ENCODE results near the gene GFRA3.

Gene GFRA3

GRCh38 chr5:138305797-138306196 lies 31.4 kb upstream of the GFRA3 start:
- Histone ChIP-seq H3K9me3 (ENCODE audit: insufficient read depth, low read depth, low read length) (no peaks in the 10 kb centered on the region), H3K23ac (ENCODE audit: low read length) (no peak overlapping the region), H2BK5ac (ENCODE audit: low read depth, low read length, poor library complexity) (no peak overlapping the region), H2AFZ (ENCODE audit: insufficient read depth, low read length, poor library complexity) (no peak overlapping the region), H3K4ac (ENCODE audit: low read depth, low read length) (no peak overlapping the region), H3K79me2 (ENCODE audit: control insufficient read depth, insufficient read depth, low read length, poor library complexity) (no peaks in the 10 kb centered on the region), H2AK5ac (ENCODE audit: low read length) (no peak overlapping the region), H3K4me2 (ENCODE audit: low read length) (no peak overlapping the region), H2BK120ac (ENCODE audit: insufficient read depth, low read length, poor library complexity) (no peak overlapping the region), H4K91ac (ENCODE audit: low read depth, low read length) (no peak overlapping the region), H2BK12ac (ENCODE audit: low read length) (no peak overlapping the region), H3K79me1 (ENCODE audit: low read length) (no peaks in the 10 kb centered on the region), H3K14ac (ENCODE audit: low read length) (no peak overlapping the region), H4K12ac (ENCODE audit: low read depth, low read length) (no peak overlapping the region), H3K4me3 (ENCODE audit: low read depth, low read length) (no peak overlapping the region), H3K4me1 (ENCODE audit: control insufficient read depth in 1 of 2, insufficient read depth in 2 of 2, low read length in 2 of 2) (no peaks in the 10 kb centered on the region), H3K9ac (ENCODE audit: low read length) (no peak overlapping the region), H3K36me3 (ENCODE audit: control insufficient read depth in 1 of 2, insufficient read depth in 2 of 2, low read length in 2 of 2) (no peaks in the 10 kb centered on the region), H4K8ac (ENCODE audit: low read depth, low read length) (no peak overlapping the region), H3K27ac (ENCODE audit: low read depth, low read length) (no peak overlapping the region), H3K27me3 (ENCODE audit: insufficient read depth, low read length) (no peaks in the 10 kb centered on the region), H3K18ac (ENCODE audit: low read length) (no peak overlapping the region)
- DNase-seq, result no peak
- WGBS (ENCODE audit: extremely low coverage, insufficient coverage, insufficient read length), result no CpG with 5 or more reads among the region's 1 CpG

- H3K36me3 ChIP-seq (ENCODE audit: control insufficient read depth in 1 of 2, insufficient read depth in 2 of 2, low read length in 2 of 2), result peaks cover 0 to 1% of the 10 kb centered on the region in 2 experiments
- H4K12ac ChIP-seq (ENCODE audit: low read depth, low read length), result no peak overlapping the region
- no peak overlapping the region for H3K23ac ChIP-seq (ENCODE audit: low read length)
- H2BK5ac ChIP-seq (ENCODE audit: low read depth, low read length, poor library complexity), result no peak overlapping the region
- peak; percentile 20 to 67 for DNase-seq
- H3K9ac ChIP-seq (ENCODE audit: low read length), result no peak overlapping the region
- no peak overlapping the region for H4K8ac ChIP-seq (ENCODE audit: low read depth, low read length)
- H2BK120ac ChIP-seq (ENCODE audit: insufficient read depth, low read length, poor library complexity), result no peak overlapping the region
- no peaks in the 10 kb centered on the region for H3K9me3 ChIP-seq (ENCODE audit: insufficient read depth, low read depth, low read length)
- H3K14ac ChIP-seq (ENCODE audit: low read length), result no peak overlapping the region
- H2BK12ac ChIP-seq (ENCODE audit: low read length), result no peak overlapping the region
- no peaks in the 10 kb centered on the region for H3K79me1 ChIP-seq (ENCODE audit: low read length)
- H3K79me2 ChIP-seq (ENCODE audit: control insufficient read depth, insufficient read depth, low read length, poor library complexity), result no peaks in the 10 kb centered on the region
- H4K91ac ChIP-seq (ENCODE audit: low read depth, low read length), result no peak overlapping the region
- H3K27me3 ChIP-seq (ENCODE audit: insufficient read depth, low read length), result no peaks in the 10 kb centered on the region
- no peak overlapping the region for H3K4me3 ChIP-seq (ENCODE audit: low read depth, low read length)
- no peak overlapping the region for H2AFZ ChIP-seq (ENCODE audit: insufficient read depth, low read length, poor library complexity)
- no peak overlapping the region for H3K27ac ChIP-seq (ENCODE audit: low read depth, low read length)
- H3K4me2 ChIP-seq (ENCODE audit: low read length), result no peak overlapping the region
- no CpG with 5 or more reads among the region's 6 CpGs for WGBS (ENCODE audit: extremely low coverage, insufficient coverage, insufficient read length)
- no peak overlapping the region for H2AK5ac ChIP-seq (ENCODE audit: low read length)
- H3K18ac ChIP-seq (ENCODE audit: low read length), result no peak overlapping the region
- H3K4ac ChIP-seq (ENCODE audit: low read depth, low read length), result no peak overlapping the region
- no peaks in the 10 kb centered on the region for H3K4me1 ChIP-seq (ENCODE audit: control insufficient read depth in 1 of 2, insufficient read depth in 2 of 2, low read length in 2 of 2)
Measured at GRCh38 chr5:138303372-138303771, 29.0 kb upstream of the GFRA3 start.

- H3K36me3 ChIP-seq (ENCODE audit: control insufficient read depth in 1 of 2, insufficient read depth in 2 of 2, low read length in 2 of 2), result peaks cover 4 to 6% of the 10 kb centered on the region in 2 experiments
- H2AFZ ChIP-seq (ENCODE audit: insufficient read depth, low read length, poor library complexity), result no peak overlapping the region
- no peak overlapping the region for H2BK12ac ChIP-seq (ENCODE audit: low read length)
- H3K9ac ChIP-seq (ENCODE audit: low read length), result no peak overlapping the region
- no peak overlapping the region for H4K8ac ChIP-seq (ENCODE audit: low read depth, low read length)
- no peak overlapping the region for H2AK5ac ChIP-seq (ENCODE audit: low read length)
- DNase-seq, result no peak
- H3K9me3 ChIP-seq (ENCODE audit: insufficient read depth, low read depth, low read length), result no peaks in the 10 kb centered on the region
- no peak overlapping the region for H3K4ac ChIP-seq (ENCODE audit: low read depth, low read length)
- no peaks in the 10 kb centered on the region for H3K27me3 ChIP-seq (ENCODE audit: insufficient read depth, low read length)
- no peak overlapping the region for H4K12ac ChIP-seq (ENCODE audit: low read depth, low read length)
- H2BK120ac ChIP-seq (ENCODE audit: insufficient read depth, low read length, poor library complexity), result no peak overlapping the region
- WGBS (ENCODE audit: extremely low coverage, insufficient coverage, insufficient read length), result no CpG with 5 or more reads among the region's 3 CpGs
- no peak overlapping the region for H3K4me3 ChIP-seq (ENCODE audit: low read depth, low read length)
- no peak overlapping the region for H3K27ac ChIP-seq (ENCODE audit: low read depth, low read length)
- no peak overlapping the region for H3K18ac ChIP-seq (ENCODE audit: low read length)
- no peaks in the 10 kb centered on the region for H3K79me1 ChIP-seq (ENCODE audit: low read length)
- H3K4me1 ChIP-seq (ENCODE audit: control insufficient read depth in 1 of 2, insufficient read depth in 2 of 2, low read length in 2 of 2), result no peaks in the 10 kb centered on the region
- H3K4me2 ChIP-seq (ENCODE audit: low read length), result no peak overlapping the region
- H3K23ac ChIP-seq (ENCODE audit: low read length), result no peak overlapping the region
- no peaks in the 10 kb centered on the region for H3K79me2 ChIP-seq (ENCODE audit: control insufficient read depth, insufficient read depth, low read length, poor library complexity)
- H2BK5ac ChIP-seq (ENCODE audit: low read depth, low read length, poor library complexity), result no peak overlapping the region
- no peak overlapping the region for H3K14ac ChIP-seq (ENCODE audit: low read length)
- H4K91ac ChIP-seq (ENCODE audit: low read depth, low read length), result no peak overlapping the region
Measured at GRCh38 chr5:138289296-138289695, 14.9 kb upstream of the GFRA3 start.

GRCh38 chr5:138287246-138287645 lies 12.8 kb upstream of the GFRA3 start:
- H3K36me3 ChIP-seq (ENCODE audit: control insufficient read depth in 1 of 2, insufficient read depth in 2 of 2, low read length in 2 of 2), result peaks cover 4 to 9% of the 10 kb centered on the region in 2 experiments
- WGBS (ENCODE audit: extremely low coverage, insufficient coverage, insufficient read length), result no CpG with 5 or more reads among the region's 1 CpG
- H3K79me2 ChIP-seq (ENCODE audit: control insufficient read depth, insufficient read depth, low read length, poor library complexity), result no peaks in the 10 kb centered on the region
- H3K23ac ChIP-seq (ENCODE audit: low read length), result no peak overlapping the region
- H2BK120ac ChIP-seq (ENCODE audit: insufficient read depth, low read length, poor library complexity), result no peak overlapping the region
- no peaks in the 10 kb centered on the region for H3K27me3 ChIP-seq (ENCODE audit: insufficient read depth, low read length)
- H2AFZ ChIP-seq (ENCODE audit: insufficient read depth, low read length, poor library complexity), result no peak overlapping the region
- no peaks in the 10 kb centered on the region for H3K4me1 ChIP-seq (ENCODE audit: control insufficient read depth in 1 of 2, insufficient read depth in 2 of 2, low read length in 2 of 2)
- no peak overlapping the region for H3K4me3 ChIP-seq (ENCODE audit: low read depth, low read length)
- no peak overlapping the region for H3K4me2 ChIP-seq (ENCODE audit: low read length)
- no peak overlapping the region for H2BK12ac ChIP-seq (ENCODE audit: low read length)
- no peak overlapping the region for H4K91ac ChIP-seq (ENCODE audit: low read depth, low read length)
- H3K9ac ChIP-seq (ENCODE audit: low read length), result no peak overlapping the region
- no peak overlapping the region for H4K8ac ChIP-seq (ENCODE audit: low read depth, low read length)
- no peak overlapping the region for H2BK5ac ChIP-seq (ENCODE audit: low read depth, low read length, poor library complexity)
- H3K9me3 ChIP-seq (ENCODE audit: insufficient read depth, low read depth, low read length), result no peaks in the 10 kb centered on the region
- no peak overlapping the region for H3K14ac ChIP-seq (ENCODE audit: low read length)
- H2AK5ac ChIP-seq (ENCODE audit: low read length), result no peak overlapping the region
- no peak overlapping the region for H3K4ac ChIP-seq (ENCODE audit: low read depth, low read length)
- no peaks in the 10 kb centered on the region for H3K79me1 ChIP-seq (ENCODE audit: low read length)
- H3K27ac ChIP-seq (ENCODE audit: low read depth, low read length), result no peak overlapping the region
- no peak overlapping the region for H3K18ac ChIP-seq (ENCODE audit: low read length)
- no peak overlapping the region for H4K12ac ChIP-seq (ENCODE audit: low read depth, low read length)
- DNase-seq, result no peak
